ENCODE data around the gene NOCT.

Gene NOCT

GRCh38 chr4:139015269-139015947 is at the start of gene NOCT:
Gene NOCT, plus strand, starts transcription at chr4:139015781. Its CDS starts 201 bp downstream, at chr4:139015982.
- Mint-ChIP-seq H3K4me3 (peak within 1 kb of the TSS; percentile 93), H3K9me3 (peaks cover 5% of the 10 kb centered on the region), H3K27me3 (no peaks in the 10 kb centered on the region), H3K36me3 (peaks cover 9% of the 10 kb centered on the region), H3K27ac (peak within 1 kb of the TSS; percentile 92), H3K4me1 (peaks cover 44% of the 10 kb centered on the region)

GRCh38 chr4:138967313-138967712 is 48.3 kb upstream of the NOCT start:
- no peaks in the 10 kb centered on the region for H3K9me3 Mint-ChIP-seq
- no peak overlapping the region for H3K4me3 Mint-ChIP-seq
- no peaks in the 10 kb centered on the region for H3K27me3 Mint-ChIP-seq
- H3K36me3 Mint-ChIP-seq = no peaks in the 10 kb centered on the region
- no peaks in the 10 kb centered on the region for H3K4me1 Mint-ChIP-seq
- no peak overlapping the region for H3K27ac Mint-ChIP-seq

- no peak overlapping the region for H3K4me3 Mint-ChIP-seq
- no peaks in the 10 kb centered on the region for H3K27me3 Mint-ChIP-seq
- H3K36me3 Mint-ChIP-seq = no peaks in the 10 kb centered on the region
- H3K9me3 Mint-ChIP-seq = no peaks in the 10 kb centered on the region
- no peaks in the 10 kb centered on the region for H3K4me1 Mint-ChIP-seq
- H3K27ac Mint-ChIP-seq = no peak overlapping the region
Measured at GRCh38 chr4:138972956-138973801, 42.4 kb upstream of the NOCT start.

- Mint-ChIP-seq H3K4me3 (no peak overlapping the region), H3K36me3 (no peaks in the 10 kb centered on the region)
Measured at GRCh38 chr4:138975225-138975624, 40.4 kb upstream of the NOCT start.

DNA sequence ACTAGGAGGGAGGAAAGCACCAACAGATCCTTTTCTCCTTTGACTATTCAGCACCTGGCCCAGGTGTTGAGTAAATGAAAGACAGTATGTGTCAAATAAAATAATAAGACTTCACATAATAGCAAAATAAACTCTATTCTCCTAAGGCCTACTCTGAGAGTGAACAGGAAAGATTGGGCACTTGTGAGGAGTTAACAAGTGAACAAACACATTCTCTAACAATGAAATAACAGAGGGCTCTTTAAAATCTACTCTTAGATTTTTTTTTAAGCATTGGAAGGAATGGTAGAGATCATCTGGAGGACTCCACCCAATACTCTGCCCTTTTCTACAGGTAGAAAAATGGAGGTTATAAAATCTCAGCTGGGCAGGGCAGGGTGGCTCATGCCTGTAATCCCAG is 39.1 kb upstream of the NOCT start:
- Mint-ChIP-seq H3K9me3 (no peaks in the 10 kb centered on the region), H3K4me1 (no peaks in the 10 kb centered on the region), H3K4me3 (no peak overlapping the region), H3K27me3 (no peaks in the 10 kb centered on the region), H3K36me3 (no peaks in the 10 kb centered on the region), H3K27ac (no peak overlapping the region)

More at GRCh38 chr4:138975225-138975624, 40.4 kb upstream of the NOCT start:
- Mint-ChIP-seq H3K27me3 (no peaks in the 10 kb centered on the region), H3K9me3 (no peaks in the 10 kb centered on the region), H3K4me1 (no peaks in the 10 kb centered on the region), H3K27ac (no peak overlapping the region)

DNA sequence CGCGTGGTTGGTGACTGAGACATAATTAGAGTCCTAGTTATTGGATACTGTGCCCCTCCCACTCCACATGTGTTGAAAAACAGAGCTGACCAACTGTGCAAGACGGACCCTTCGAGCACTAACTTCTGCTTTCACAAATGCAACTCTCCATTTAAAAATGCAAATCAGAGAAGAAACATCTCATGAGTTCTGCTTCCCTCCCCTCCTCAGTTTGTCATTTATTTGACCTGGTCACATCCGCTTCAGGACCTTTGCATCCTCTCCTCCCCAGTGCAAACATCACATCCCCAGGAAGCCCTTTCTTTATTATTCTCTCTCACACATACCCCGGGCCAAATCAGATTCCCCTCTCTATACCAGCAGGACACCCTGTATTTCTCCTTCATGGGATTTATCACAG is 38.1 kb upstream of the NOCT start:
- H3K36me3 Mint-ChIP-seq = no peaks in the 10 kb centered on the region
- H3K9me3 Mint-ChIP-seq = no peaks in the 10 kb centered on the region
- H3K27ac Mint-ChIP-seq = no peak overlapping the region
- no peaks in the 10 kb centered on the region for H3K27me3 Mint-ChIP-seq
- no peaks in the 10 kb centered on the region for H3K4me1 Mint-ChIP-seq
- no peak overlapping the region for H3K4me3 Mint-ChIP-seq

DNA sequence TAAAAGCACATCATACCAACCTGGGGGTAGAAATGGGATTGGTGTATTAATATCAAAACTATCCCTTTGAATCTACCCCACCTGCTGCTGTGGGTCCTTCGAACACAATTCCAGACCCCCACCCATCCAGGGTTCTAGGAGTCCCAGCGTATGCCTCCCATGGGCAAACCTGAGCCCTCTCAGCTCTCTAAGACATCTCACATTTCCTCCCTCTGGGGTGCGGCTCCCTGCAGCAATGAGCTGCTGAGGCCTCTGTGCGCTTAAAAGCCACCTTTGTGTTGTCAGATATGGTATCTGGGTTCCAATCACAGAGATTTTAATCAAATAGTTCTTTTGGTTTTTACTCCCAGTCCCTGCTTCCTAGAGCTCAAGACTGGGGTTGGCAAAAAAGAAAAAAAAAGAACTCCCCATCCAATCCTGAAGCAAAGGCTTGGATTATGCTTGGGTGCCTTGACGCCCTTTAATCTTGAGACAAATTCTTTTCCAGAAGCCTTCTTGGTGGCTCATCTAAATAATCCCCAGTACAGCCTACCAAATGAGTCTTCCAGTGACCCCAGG is 37.5 kb upstream of the NOCT start:
- no peak overlapping the region for H3K4me3 Mint-ChIP-seq
- H3K27ac Mint-ChIP-seq = no peak overlapping the region
- H3K27me3 Mint-ChIP-seq = no peaks in the 10 kb centered on the region
- no peaks in the 10 kb centered on the region for H3K9me3 Mint-ChIP-seq
- H3K4me1 Mint-ChIP-seq = no peaks in the 10 kb centered on the region
- H3K36me3 Mint-ChIP-seq = peaks cover 2% of the 10 kb centered on the region

GRCh38 chr4:138978600-138978999 is 37.0 kb upstream of the NOCT start:
- Mint-ChIP-seq H3K9me3 (no peaks in the 10 kb centered on the region), H3K36me3 (peaks cover 2% of the 10 kb centered on the region), H3K27ac (no peak overlapping the region), H3K27me3 (no peaks in the 10 kb centered on the region), H3K4me1 (no peaks in the 10 kb centered on the region), H3K4me3 (no peak overlapping the region)

GRCh38 chr4:138979742-138980141 is 35.8 kb upstream of the NOCT start:
- Mint-ChIP-seq H3K9me3 (no peaks in the 10 kb centered on the region), H3K36me3 (peaks cover 2% of the 10 kb centered on the region), H3K4me3 (no peak overlapping the region), H3K27me3 (no peaks in the 10 kb centered on the region), H3K4me1 (no peaks in the 10 kb centered on the region), H3K27ac (no peak overlapping the region)

- Mint-ChIP-seq H3K27me3 (no peaks in the 10 kb centered on the region), H3K36me3 (peaks cover 2% of the 10 kb centered on the region), H3K4me3 (no peak overlapping the region), H3K9me3 (no peaks in the 10 kb centered on the region), H3K27ac (no peak overlapping the region), H3K4me1 (no peaks in the 10 kb centered on the region)
Measured at GRCh38 chr4:138981930-138982390, 33.6 kb upstream of the NOCT start.

GRCh38 chr4:138982754-138983153 is 32.8 kb upstream of the NOCT start:
- H3K27me3 Mint-ChIP-seq = no peaks in the 10 kb centered on the region
- no peaks in the 10 kb centered on the region for H3K4me1 Mint-ChIP-seq
- no peak overlapping the region for H3K4me3 Mint-ChIP-seq
- H3K9me3 Mint-ChIP-seq = no peaks in the 10 kb centered on the region
- no peak overlapping the region for H3K27ac Mint-ChIP-seq
- H3K36me3 Mint-ChIP-seq = peaks cover 2% of the 10 kb centered on the region

- Mint-ChIP-seq H3K27ac (no peak overlapping the region), H3K36me3 (peaks cover 4% of the 10 kb centered on the region), H3K27me3 (no peaks in the 10 kb centered on the region), H3K4me1 (no peaks in the 10 kb centered on the region), H3K4me3 (no peak overlapping the region), H3K9me3 (no peaks in the 10 kb centered on the region)
Measured at GRCh38 chr4:138983690-138984089, 31.9 kb upstream of the NOCT start.

GRCh38 chr4:138984647-138985046 is 30.9 kb upstream of the NOCT start:
- Mint-ChIP-seq H3K4me3 (no peak overlapping the region), H3K27me3 (no peaks in the 10 kb centered on the region), H3K9me3 (no peaks in the 10 kb centered on the region), H3K36me3 (peaks cover 4% of the 10 kb centered on the region), H3K27ac (no peak overlapping the region), H3K4me1 (no peaks in the 10 kb centered on the region)

DNA sequence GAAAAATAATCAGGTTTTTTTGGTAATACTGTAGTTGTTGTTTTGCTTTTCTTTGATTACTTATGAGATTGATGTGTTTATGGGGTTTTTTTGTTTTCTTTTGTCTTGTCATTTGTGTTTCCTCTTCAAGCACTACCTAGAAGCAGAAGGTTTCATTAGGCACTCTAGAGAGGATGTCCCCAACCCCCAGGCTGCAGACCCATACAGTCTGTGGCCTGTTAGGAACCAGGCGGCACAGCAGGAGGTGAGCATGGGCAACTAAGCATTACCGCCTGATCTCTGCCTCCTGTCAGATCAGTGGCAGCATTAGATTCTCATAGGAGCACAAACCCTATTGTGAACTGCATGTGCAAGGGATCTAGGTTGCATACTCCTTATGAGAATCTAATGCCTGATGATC is 22.9 kb upstream of the NOCT start:
- Mint-ChIP-seq H3K27ac (peak overlapping the region; percentile 26), H3K36me3 (peaks cover 2% of the 10 kb centered on the region)

GRCh38 chr4:138996090-138996489 is 19.5 kb upstream of the NOCT start:
- H3K4me3 Mint-ChIP-seq = no peak overlapping the region
- H3K27me3 Mint-ChIP-seq = no peaks in the 10 kb centered on the region
- H3K4me1 Mint-ChIP-seq = no peaks in the 10 kb centered on the region
- no peaks in the 10 kb centered on the region for H3K36me3 Mint-ChIP-seq
- H3K27ac Mint-ChIP-seq = no peak overlapping the region
- no peaks in the 10 kb centered on the region for H3K9me3 Mint-ChIP-seq

More for the DNA sequence above, 22.9 kb upstream of the NOCT start:
- Mint-ChIP-seq H3K9me3 (no peaks in the 10 kb centered on the region), H3K4me1 (no peaks in the 10 kb centered on the region), H3K27me3 (no peaks in the 10 kb centered on the region), H3K4me3 (no peak overlapping the region)

DNA sequence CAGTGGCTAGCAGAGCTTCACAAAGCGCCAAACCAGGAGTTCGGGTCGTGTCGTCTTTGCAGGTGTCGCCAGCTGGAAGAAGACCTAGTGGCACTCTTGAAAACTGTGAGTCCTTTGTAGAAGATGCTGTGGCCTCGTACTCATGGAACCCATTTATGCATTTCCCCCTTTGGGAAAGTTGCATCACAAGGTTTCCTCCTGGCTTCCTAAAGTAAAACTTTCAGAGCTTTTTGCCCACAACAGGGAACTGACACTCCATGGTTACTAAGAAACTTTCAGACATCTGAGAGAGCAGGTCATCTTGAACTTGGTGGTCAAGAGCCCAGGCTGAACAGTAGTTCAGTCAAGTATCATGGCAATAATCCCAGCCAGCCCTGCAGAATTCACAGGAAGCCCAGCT is 15.9 kb upstream of the NOCT start:
- Mint-ChIP-seq H3K27me3 (no peaks in the 10 kb centered on the region), H3K4me3 (no peak overlapping the region), H3K27ac (no peak overlapping the region), H3K36me3 (no peaks in the 10 kb centered on the region), H3K9me3 (no peaks in the 10 kb centered on the region), H3K4me1 (no peaks in the 10 kb centered on the region)
